Heart left ventricle (tissue), 16 donors: ENCODE data around the gene FBXW4. TPM values are rescaled to one million over a fixed set of nuclear protein-coding genes. Genes with fewer than 3 reads are reported as not detected.
A peak's percentile ranks its signal among the peaks of the same experiment; 100 is the strongest.

Experiments
- ATAC-seq, 4 donors: fragments of 200-7000 bp; cut with Tn5 transposase; one replicate each; pipeline ENCODE4 v1.9.1; 2020 to 2022; ENCODE audit warnings: moderate library complexity in 4 of 4, mild to moderate bottlenecking in 3 of 4, moderate number of reproducible peaks in 1 of 4
- DNase-seq, 5 donors: peaks; one replicate each; pipeline ENCODE4 v3.0.0-alpha.2; 2020
- H3K27ac ChIP-seq, 12 donors: fragments of 200-600 bp; sonication (generic) in 4 of 12; one replicate each; pipeline versions ENCODE4 v1.5.0 to v1.8.0; 2016 to 2022; ENCODE audit warnings: mild to moderate bottlenecking in 2 of 12
- H3K27me3 ChIP-seq, 9 donors: fragments of 200-600 bp; sonication (generic) in 2 of 9; one replicate each; pipeline versions ENCODE4 v1.5.1 to v1.8.0; 2016 to 2022; ENCODE audit warnings: mild to moderate bottlenecking in 3 of 9
- H3K36me3 ChIP-seq, 9 donors: fragments of 200-600 bp; sonication (generic) in 2 of 9; one replicate each; pipeline versions ENCODE4 v1.5.0 to v1.8.0; 2018 to 2022; ENCODE audit warnings: mild to moderate bottlenecking in 2 of 9
- H3K4me1 ChIP-seq, 12 donors: fragments of 200-600 bp; sonication (generic) in 4 of 12; one replicate each; pipeline versions ENCODE4 v1.5.0 to v1.8.0; 2016 to 2022; ENCODE audit warnings: mild to moderate bottlenecking in 3 of 12
- H3K4me3 ChIP-seq, 12 donors: fragments of 200-600 bp; sonication (generic) in 4 of 12; one replicate each; pipeline versions ENCODE4 v1.5.0 to v1.8.0; 2017 to 2022; ENCODE audit warnings: mild to moderate bottlenecking in 9 of 12, moderate library complexity in 4 of 12
- H3K9me3 ChIP-seq, 12 donors: fragments of 200-600 bp; sonication (generic) in 4 of 12; one replicate each; pipeline versions ENCODE4 v1.5.0 to v1.8.0; 2016 to 2022; ENCODE audit warnings: mild to moderate bottlenecking in 1 of 12
- CTCF ChIP-seq, 12 donors: fragments of 200-600 bp; sonication (generic) in 4 of 12; IDR thresholded peaks; one replicate each; pipeline versions ENCODE4 v1.5.0 to v1.8.0; 2018 to 2022; ENCODE audit warnings: antibody characterized with exemption in 12 of 12, mild to moderate bottlenecking in 5 of 12
- POLR2A ChIP-seq, 2 donors: fragments of 450-650 bp; IDR thresholded peaks; one replicate each; pipeline ENCODE4 v1.6.1; 2017; ENCODE audit warnings: antibody characterized with exemption in 2 of 2, mild to moderate bottlenecking in 2 of 2, moderate library complexity in 2 of 2
- WGBS, 4 donors: extraction: QIAGEN DNeasy Blood & Tissue Kit in 2 of 4; methylation state at CpG; one replicate each; pipeline versions ENCODE4 v1.1.5 to v1.1.7; 2013 to 2018; 5-methylcytosine and 5-hydroxymethylcytosine counted together
- intact Hi-C, 10 donors: fragments of 100-400 bp; cut with DNase I; formaldehyde crosslinking; loops; one replicate each; pipeline versions ENCODE4 v1.11.1 to v1.14.2; 2022
- polyA plus RNA-seq, 2 donors: library from polyadenylated mRNA; stranded (reverse); fragments of 200-250 nt; gene quantifications; one replicate each; pipeline ENCODE4 v1.2.3, GENCODE V29; 2013
- total RNA-seq, 9 donors: library from RNA; depleted of rRNA in 2 of 9; stranded (reverse); fragments of >200 nt in 2 of 9; fragmentation: NEBNext Ultra II Directional in 3 of 9; extraction: Animal tissue kit (Norgen Biotek cat#: 25700) in 3 of 9; gene quantifications; one replicate each; pipeline versions ENCODE4 v1.1.0 to v1.2.4, GENCODE V29; 2016 to 2023
- donor health status: ischemic (EF 13 %, LVEDD 7.1; RV severe dilation, severe dysfunction).
- donor health status: healthy with polysubstance abuse.
- donor health status: DM: no; HTN: yes; CAD: no.
- donor health status: DM: no; HTN: no; CAD: no.
- donor health status: ischemic (EF 25% LVEDD 6.9; RV normal size, moderate dysfunction).
- donor health status: ischemic (EF 25% LVEDD 5.7; RV mildly dilated, moderate dysfunction).
- donor health status: healthy.
- donor health status: DM: yes; HTN: yes; CAD: no.
- donor health status: ischemic (EF 35%, LVEDD 5.7; RV mildly dilated, moderate dysfunction).
- donor health status: nonischemic (EF 11% LVEDD 7.7; RV severe dilation, severe dysfunction).
- donor health status: DM: yes; HTN: yes; CAD: no.
- donor health status: PGD.
- donor health status: ischemic (EF 29% LVEDD 5.4; RV normal size, mild dysfunction).
- donor health status: nonischemic (EF 23%, LVEDD 6.1; RV moderate dilation, normal function).

Gene FBXW4
- total and polyA plus RNA-seq, 11 donors: 35.8 to 116 (median 80.9) TPM

GRCh38 chr10:101710059-101710695, 15.2 kb upstream of the FBXW4 start:
- Histone ChIP-seq H3K4me1 (peaks cover 0 to 2% (median 0%) of the 10 kb centered on the region in 12 donors), H3K9me3 (no peaks in the 10 kb centered on the region), H3K36me3 (no peaks in the 10 kb centered on the region), H3K4me3 (no peak overlapping the region), H3K27me3 (peaks cover 0 to 66% (median 10%) of the 10 kb centered on the region in 9 donors), H3K27ac (no peak overlapping the region)
- 27 to 35% (median 29%) methylated on average over 9 of the region's 9 CpGs for WGBS, 4 donors
- DNase-seq (no peak), ATAC-seq (no peak)
- peak in 1 of 12 donors; percentile 8 for TF ChIP-seq CTCF (IDR thresholded peaks at IDR 0.05)
- TF ChIP-seq POLR2A (IDR thresholded peaks at IDR 0.05): no peak
- intact Hi-C loops: no loop called here

GRCh38 chr10:101709359-101710058, 14.5 kb upstream of the FBXW4 start:
- ATAC-seq (no peak), DNase-seq (no peak)
- intact Hi-C loops: no loop called here
- Histone ChIP-seq H3K27ac (no peak overlapping the region), H3K4me3 (no peak overlapping the region), H3K9me3 (no peaks in the 10 kb centered on the region), H3K27me3 (peaks cover 0 to 68% (median 10%) of the 10 kb centered on the region in 9 donors), H3K4me1 (peaks cover 0 to 2% (median 0%) of the 10 kb centered on the region in 12 donors), H3K36me3 (no peaks in the 10 kb centered on the region)
- 63 to 68% (median 66%) methylated on average over 9 of the region's 9 CpGs for WGBS, 4 donors
- TF ChIP-seq CTCF (IDR thresholded peaks at IDR 0.05): no peak
- no peak for TF ChIP-seq POLR2A (IDR thresholded peaks at IDR 0.05)

GRCh38 chr10:101708870-101709269, 13.9 kb upstream of the FBXW4 start:
- DNase-seq (no peak), ATAC-seq (no peak)
- Histone ChIP-seq H3K27me3 (peaks cover 0 to 71% (median 10%) of the 10 kb centered on the region in 9 donors), H3K4me1 (peaks cover 0 to 2% (median 0%) of the 10 kb centered on the region in 12 donors), H3K36me3 (no peaks in the 10 kb centered on the region), H3K4me3 (no peak overlapping the region), H3K27ac (no peak overlapping the region), H3K9me3 (no peaks in the 10 kb centered on the region)
- TF ChIP-seq CTCF (IDR thresholded peaks at IDR 0.05): no peak
- TF ChIP-seq POLR2A (IDR thresholded peaks at IDR 0.05): no peak
- 87 to 94% (median 91%) methylated on average over 2 of the region's 2 CpGs for WGBS, 4 donors
- intact Hi-C loops: no loop called here

- no peaks in the 10 kb centered on the region for H3K9me3 ChIP-seq
- TF ChIP-seq CTCF (IDR thresholded peaks at IDR 0.05): no peak
- no peak for TF ChIP-seq POLR2A (IDR thresholded peaks at IDR 0.05)
- H3K27me3 ChIP-seq: peaks cover 0 to 70% (median 10%) of the 10 kb centered on the region in 9 donors
- no peak overlapping the region for H3K27ac ChIP-seq
- ATAC-seq: no peak
- DNase-seq: no peak
- H3K36me3 ChIP-seq: no peaks in the 10 kb centered on the region
- H3K4me1 ChIP-seq: peaks cover 0 to 2% (median 0%) of the 10 kb centered on the region in 12 donors
- intact Hi-C loops: no loop called here
- WGBS, 4 donors: 68 to 82% (median 77%) methylated on average over 1 of the region's 1 CpG
- no peak overlapping the region for H3K4me3 ChIP-seq
These were observed 13.1 kb upstream of the FBXW4 start for GRCh38 chr10:101708073-101708472.
